DOHH2 (cell line): ENCODE data around the gene FANK1.
"Not testable (repeated sequence)": the region's sequence is repeated elsewhere in the genome, so short reads cannot be mapped to it uniquely, and the experiment has no call there.

ENCODE experiments used
- H3F3A ChIP-seq: fragments of 200-600 bp; sonication (generic), shearing (Covaris generic); 2 replicates; pipeline ENCODE4 v1.6.0; 2016; ENCODE audit warnings: antibody characterized with exemption, mild to moderate bottlenecking; ENCODE audit not compliant: control insufficient read depth, insufficient read depth
- H3K27ac ChIP-seq: fragments of 200-600 bp; sonication (generic); 2 replicates; pipeline ENCODE4 v1.5.1; 2014; ENCODE audit warnings: low read depth, mild to moderate bottlenecking, low read length, moderate library complexity
- H3K27me3 ChIP-seq: fragments of 200-600 bp; sonication (generic); 2 replicates; pipeline ENCODE4 v1.6.1; 2014; ENCODE audit warnings: mild to moderate bottlenecking, low read length, mixed read lengths; ENCODE audit not compliant: control insufficient read depth
- H3K36me3 ChIP-seq: fragments of 200-600 bp; sonication (generic); 2 replicates; pipeline ENCODE4 v1.6.1; 2014; ENCODE audit warnings: mild to moderate bottlenecking, low read length, moderate library complexity, mixed read lengths; ENCODE audit not compliant: control insufficient read depth
- H3K4me1 ChIP-seq: fragments of 200-600 bp; sonication (generic); 2 replicates; pipeline ENCODE4 v1.6.1; 2014; ENCODE audit warnings: mild to moderate bottlenecking, low read length, mixed read lengths; ENCODE audit not compliant: control insufficient read depth
- H3K4me2 ChIP-seq: fragments of 200-600 bp; sonication (generic); 2 replicates; pipeline ENCODE4 v1.6.0; 2014; ENCODE audit warnings: mild to moderate bottlenecking, low read length, moderate library complexity
- H3K4me3 ChIP-seq: fragments of 200-600 bp; sonication (generic); 2 replicates; pipeline ENCODE4 v1.5.1; 2014; ENCODE audit warnings: mild to moderate bottlenecking, low read length, mixed read lengths
- H3K79me2 ChIP-seq: fragments of 200-600 bp; sonication (generic); 2 replicates; pipeline ENCODE4 v1.6.1; 2014; ENCODE audit warnings: mild to moderate bottlenecking, low read length, mixed read lengths; ENCODE audit not compliant: control insufficient read depth
- H3K9me2 ChIP-seq: fragments of 200-600 bp; sonication (generic); replicated peaks from 2 replicates; pipeline ENCODE4 v1.6.1; 2014; ENCODE audit warnings: mild to moderate bottlenecking, low read length, mixed read lengths; ENCODE audit not compliant: control insufficient read depth
- H3K9me3 ChIP-seq: fragments of 200-600 bp; sonication (generic); 2 replicates; pipeline ENCODE4 v1.6.1; 2014; ENCODE audit warnings: antibody characterized with exemption, low read length, mixed read lengths; ENCODE audit not compliant: control insufficient read depth, insufficient read depth
- H4K20me1 ChIP-seq: fragments of 200-600 bp; sonication (generic); 2 replicates; pipeline ENCODE4 v1.6.0; 2014; ENCODE audit warnings: low read depth, mild to moderate bottlenecking, antibody characterized with exemption, low read length, moderate library complexity; ENCODE audit not compliant: control insufficient read depth, insufficient read depth
- EZH2phosphoT487 ChIP-seq: fragments of 200-600 bp; sonication (generic); IDR thresholded peaks from 2 replicates; pipeline ENCODE4 v1.6.1; 2017; ENCODE audit warnings: borderline replicate concordance, mild to moderate bottlenecking, antibody characterized with exemption, low read length, moderate library complexity, mixed read lengths
- TF ChIP-seq, protein P1 (sequence below): fragments of 200-600 bp; sonication (generic); IDR thresholded peaks from one replicate; pipeline ENCODE4 v1.5.1; 2014; ENCODE audit warnings: antibody characterized with exemption, mild to moderate bottlenecking, low read depth, low read length; ENCODE audit not compliant: poor library complexity, severe bottlenecking

The FANK1 gene

GRCh38 chr10:125903135-125903640, 6.8 kb downstream of the FANK1 start:
- not testable (repeated sequence) for H3K4me1 ChIP-seq, H3K27ac ChIP-seq, H3F3A ChIP-seq, H3K4me2 ChIP-seq, H3K9me3 ChIP-seq, H3K79me2 ChIP-seq, H3K4me3 ChIP-seq, H3K9me2 ChIP-seq, H3K27me3 ChIP-seq, H3K36me3 ChIP-seq, H4K20me1 ChIP-seq

- H3K9me2 ChIP-seq, H3K27ac ChIP-seq: not testable (repeated sequence)
These were observed 9.0 kb downstream of the FANK1 start for GRCh38 chr10:125905069-125905994.

GRCh38 chr10:125907598-125907997, 11.2 kb downstream of the FANK1 start:
- H3K27me3 ChIP-seq, H3K9me2 ChIP-seq, H3K36me3 ChIP-seq, H3K79me2 ChIP-seq, H3K9me3 ChIP-seq, H3K4me2 ChIP-seq, H3K27ac ChIP-seq, H3K4me1 ChIP-seq, H3K4me3 ChIP-seq, H4K20me1 ChIP-seq, H3F3A ChIP-seq: not testable (repeated sequence)

More at GRCh38 chr10:125905069-125905994, 9.0 kb downstream of the FANK1 start:
- H3K4me3 ChIP-seq, H3K36me3 ChIP-seq, H3K79me2 ChIP-seq, H3F3A ChIP-seq, H3K4me1 ChIP-seq, H3K4me2 ChIP-seq, H3K27me3 ChIP-seq, H3K9me3 ChIP-seq, H4K20me1 ChIP-seq: not testable (repeated sequence)

DNA sequence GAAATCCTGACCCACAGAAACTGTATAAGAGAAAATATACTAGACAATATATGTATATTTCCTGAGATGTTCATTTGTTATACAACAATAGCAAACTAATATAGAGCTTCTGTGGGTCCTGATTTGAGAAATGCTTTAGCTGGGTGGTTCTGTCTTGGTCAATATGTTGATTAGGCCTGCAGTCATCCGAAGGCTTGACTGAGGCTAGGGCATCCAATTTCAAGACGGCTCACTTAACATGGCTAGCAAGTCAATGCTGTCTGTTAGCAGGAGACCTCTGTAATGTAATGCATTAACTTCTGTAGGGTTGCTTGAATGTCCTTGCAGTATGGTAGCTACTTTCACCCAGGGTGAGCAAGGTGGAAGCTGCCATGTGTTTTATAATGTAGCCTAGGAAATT, 12.4 kb downstream of the FANK1 start:
- H3K79me2 ChIP-seq, H3K4me3 ChIP-seq, H3K27me3 ChIP-seq, H3K36me3 ChIP-seq, H3K9me3 ChIP-seq, H3K27ac ChIP-seq, H3F3A ChIP-seq, H3K4me2 ChIP-seq, H3K9me2 ChIP-seq, H4K20me1 ChIP-seq, H3K4me1 ChIP-seq: not testable (repeated sequence)

- not testable (repeated sequence) for H3K4me1 ChIP-seq, H3K4me2 ChIP-seq, H3K9me3 ChIP-seq, H3F3A ChIP-seq, H3K9me2 ChIP-seq, H3K27me3 ChIP-seq, H3K27ac ChIP-seq, H3K79me2 ChIP-seq, H3K36me3 ChIP-seq, H4K20me1 ChIP-seq, H3K4me3 ChIP-seq
These were observed 13.1 kb downstream of the FANK1 start for GRCh38 chr10:125909491-125909890.

GRCh38 chr10:125911145-125911544, 14.8 kb downstream of the FANK1 start:
- Histone ChIP-seq H3F3A (no peaks in the 10 kb centered on the region), H3K9me2 (no peaks in the 10 kb centered on the region), H3K4me1 (no peaks in the 10 kb centered on the region), H3K4me2 (no peak overlapping the region), H4K20me1 (no peaks in the 10 kb centered on the region), H3K9me3 (no peaks in the 10 kb centered on the region; the same call in 1 of the 2 replicates), H3K4me3 (no peak overlapping the region), H3K27ac (no peak overlapping the region), H3K27me3 (no peaks in the 10 kb centered on the region; the same call in 1 of the 2 replicates), H3K36me3 (no peaks in the 10 kb centered on the region), H3K79me2 (no peaks in the 10 kb centered on the region)
- TF ChIP-seq, protein P1, sequence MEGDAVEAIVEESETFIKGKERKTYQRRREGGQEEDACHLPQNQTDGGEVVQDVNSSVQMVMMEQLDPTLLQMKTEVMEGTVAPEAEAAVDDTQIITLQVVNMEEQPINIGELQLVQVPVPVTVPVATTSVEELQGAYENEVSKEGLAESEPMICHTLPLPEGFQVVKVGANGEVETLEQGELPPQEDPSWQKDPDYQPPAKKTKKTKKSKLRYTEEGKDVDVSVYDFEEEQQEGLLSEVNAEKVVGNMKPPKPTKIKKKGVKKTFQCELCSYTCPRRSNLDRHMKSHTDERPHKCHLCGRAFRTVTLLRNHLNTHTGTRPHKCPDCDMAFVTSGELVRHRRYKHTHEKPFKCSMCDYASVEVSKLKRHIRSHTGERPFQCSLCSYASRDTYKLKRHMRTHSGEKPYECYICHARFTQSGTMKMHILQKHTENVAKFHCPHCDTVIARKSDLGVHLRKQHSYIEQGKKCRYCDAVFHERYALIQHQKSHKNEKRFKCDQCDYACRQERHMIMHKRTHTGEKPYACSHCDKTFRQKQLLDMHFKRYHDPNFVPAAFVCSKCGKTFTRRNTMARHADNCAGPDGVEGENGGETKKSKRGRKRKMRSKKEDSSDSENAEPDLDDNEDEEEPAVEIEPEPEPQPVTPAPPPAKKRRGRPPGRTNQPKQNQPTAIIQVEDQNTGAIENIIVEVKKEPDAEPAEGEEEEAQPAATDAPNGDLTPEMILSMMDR: no peak
- no peak for TF ChIP-seq EZH2phosphoT487
